Activated gamma-delta T cell treated with anti-CD3 and anti-CD28 coated beads, Interleukin-2, amount 50 U/mL, for 16 hours (primary cell): Measurements from ENCODE around the gene NPPA.
"Not testable (repeated sequence)": the region's sequence is repeated elsewhere in the genome, so short reads cannot be mapped to it uniquely, and the experiment has no call there.

ENCODE experiments used
- DNase-seq: peaks from one replicate; pipeline ENCODE4 v3.0.0-alpha.2; 2020; ENCODE audit warnings: low read depth

NPPA gene

GRCh38 chr1:11847667-11848372 lies at the start of gene NPPA:
TSS of gene NPPA (minus strand) at chr1:11847783. CDS start at chr1:11847684, 99 bp downstream.
- DNase-seq, result no peak

GRCh38 chr1:11894501-11894900 lies 46.9 kb upstream of the NPPA start:
- DNase-seq, result not testable (repeated sequence)

GRCh38 chr1:11893907-11894251 lies 46.3 kb upstream of the NPPA start:
- peak; percentile 51 for DNase-seq

GRCh38 chr1:11891433-11892186 lies 44.0 kb upstream of the NPPA start:
- DNase-seq, result no peak

- no peak for DNase-seq
Observed at GRCh38 chr1:11888877-11889208, 41.3 kb upstream of the NPPA start.

GRCh38 chr1:11888206-11888876 lies 40.8 kb upstream of the NPPA start:
- no peak for DNase-seq

GRCh38 chr1:11887666-11888007 lies 40.1 kb upstream of the NPPA start:
- no peak for DNase-seq

GRCh38 chr1:11886986-11887665 lies 39.5 kb upstream of the NPPA start:
- DNase-seq, result no peak

- no peak for DNase-seq
Observed at GRCh38 chr1:11885916-11886315, 38.3 kb upstream of the NPPA start.

GRCh38 chr1:11882814-11883538 lies 35.4 kb upstream of the NPPA start:
- DNase-seq, result no peak

- DNase-seq, result no peak
Observed at GRCh38 chr1:11881749-11882441, 34.3 kb upstream of the NPPA start.

GRCh38 chr1:11880911-11881748 lies 33.5 kb upstream of the NPPA start:
- DNase-seq, result no peak

- DNase-seq, result no peak
Observed at GRCh38 chr1:11880181-11880575, 32.6 kb upstream of the NPPA start.

GRCh38 chr1:11879311-11880180 lies 32.0 kb upstream of the NPPA start:
- DNase-seq, result no peak

GRCh38 chr1:11878891-11879190 lies 31.3 kb upstream of the NPPA start:
- DNase-seq, result no peak

- DNase-seq, result no peak
Observed at GRCh38 chr1:11878081-11878890, 30.7 kb upstream of the NPPA start.

- DNase-seq, result no peak
Observed at GRCh38 chr1:11877074-11877473, 29.5 kb upstream of the NPPA start.

- no peak for DNase-seq
Observed at GRCh38 chr1:11875094-11875493, 27.5 kb upstream of the NPPA start.

- no peak for DNase-seq
Observed at GRCh38 chr1:11874624-11875023, 27.0 kb upstream of the NPPA start.
